T-helper 2 cell treated with Interferon-gamma antibody and Interleukin-4, amounts not matched to agents 5 μg/mL and 100 μg/mL, for 36 hours (primary cell): ENCODE data around the gene SUPT3H.

ENCODE experiments used
- DNase-seq: peaks from one replicate; pipeline ENCODE4 v3.0.0; 2021; ENCODE audit warnings: low spot score
- H3K27ac Mint-ChIP-seq: one replicate; pipeline ENCODE4 v1.8.0; 2021; ENCODE audit warnings: mild to moderate bottlenecking, mixed read lengths
- H3K27me3 Mint-ChIP-seq: one replicate; pipeline ENCODE4 v1.8.0; 2021; ENCODE audit warnings: low read depth, mixed read lengths
- H3K36me3 Mint-ChIP-seq: one replicate; pipeline ENCODE4 v1.8.0; 2021; ENCODE audit warnings: low read depth, mixed read lengths
- H3K4me1 Mint-ChIP-seq: one replicate; pipeline ENCODE4 v1.8.0; 2021; ENCODE audit warnings: low read depth, mixed read lengths
- H3K4me3 Mint-ChIP-seq: one replicate; pipeline ENCODE4 v1.8.0; 2022; ENCODE audit warnings: mild to moderate bottlenecking, moderate library complexity, mixed read lengths
- H3K9me3 Mint-ChIP-seq: one replicate; pipeline ENCODE4 v1.8.0; 2021; ENCODE audit warnings: mixed read lengths

Gene SUPT3H

GRCh38 chr6:44859901-44860410 lies 517.8 kb downstream of the SUPT3H start:
- DNase-seq = no peak
- peaks cover 8% of the 10 kb centered on the region for H3K9me3 Mint-ChIP-seq
- H3K36me3 Mint-ChIP-seq = peaks cover 20% of the 10 kb centered on the region
- H3K27me3 Mint-ChIP-seq = no peaks in the 10 kb centered on the region
- no peak overlapping the region for H3K27ac Mint-ChIP-seq
- H3K4me3 Mint-ChIP-seq = no peak overlapping the region
- peaks cover 14% of the 10 kb centered on the region for H3K4me1 Mint-ChIP-seq

- Mint-ChIP-seq H3K9me3 (peaks cover 6% of the 10 kb centered on the region), H3K36me3 (peaks cover 16% of the 10 kb centered on the region), H3K4me3 (no peak overlapping the region), H3K4me1 (peaks cover 14% of the 10 kb centered on the region), H3K27me3 (no peaks in the 10 kb centered on the region), H3K27ac (no peak overlapping the region)
- no peak for DNase-seq
Measured at GRCh38 chr6:44858998-44859397, 518.7 kb downstream of the SUPT3H start.

GRCh38 chr6:44856479-44856878 lies 521.3 kb downstream of the SUPT3H start:
- Mint-ChIP-seq H3K4me1 (peaks cover 14% of the 10 kb centered on the region), H3K9me3 (no peaks in the 10 kb centered on the region), H3K27ac (no peak overlapping the region), H3K27me3 (no peaks in the 10 kb centered on the region), H3K4me3 (no peak overlapping the region), H3K36me3 (peaks cover 8% of the 10 kb centered on the region)
- DNase-seq = no peak

- DNase-seq = no peak
- Mint-ChIP-seq H3K27ac (no peak overlapping the region), H3K27me3 (no peaks in the 10 kb centered on the region), H3K4me1 (peaks cover 14% of the 10 kb centered on the region), H3K36me3 (peaks cover 8% of the 10 kb centered on the region), H3K4me3 (no peak overlapping the region), H3K9me3 (no peaks in the 10 kb centered on the region)
Measured at GRCh38 chr6:44855562-44856411, 521.9 kb downstream of the SUPT3H start.

GRCh38 chr6:44854712-44855443 lies 522.9 kb downstream of the SUPT3H start:
- H3K4me1 Mint-ChIP-seq = peaks cover 14% of the 10 kb centered on the region
- H3K4me3 Mint-ChIP-seq = no peak overlapping the region
- no peaks in the 10 kb centered on the region for H3K9me3 Mint-ChIP-seq
- no peak for DNase-seq
- no peaks in the 10 kb centered on the region for H3K27me3 Mint-ChIP-seq
- peaks cover 8% of the 10 kb centered on the region for H3K36me3 Mint-ChIP-seq
- H3K27ac Mint-ChIP-seq = no peak overlapping the region

GRCh38 chr6:44851176-44851575 lies 526.6 kb downstream of the SUPT3H start:
- Mint-ChIP-seq H3K27ac (no peak overlapping the region), H3K36me3 (peaks cover 4% of the 10 kb centered on the region), H3K9me3 (no peaks in the 10 kb centered on the region), H3K4me3 (no peak overlapping the region), H3K4me1 (peaks cover 11% of the 10 kb centered on the region), H3K27me3 (no peaks in the 10 kb centered on the region)
- no peak for DNase-seq

GRCh38 chr6:44850312-44850711 lies 527.4 kb downstream of the SUPT3H start:
- no peak overlapping the region for H3K27ac Mint-ChIP-seq
- H3K4me1 Mint-ChIP-seq = peaks cover 4% of the 10 kb centered on the region
- H3K9me3 Mint-ChIP-seq = no peaks in the 10 kb centered on the region
- H3K4me3 Mint-ChIP-seq = no peak overlapping the region
- no peak for DNase-seq
- H3K36me3 Mint-ChIP-seq = peaks cover 2% of the 10 kb centered on the region
- no peaks in the 10 kb centered on the region for H3K27me3 Mint-ChIP-seq

- Mint-ChIP-seq H3K27me3 (no peaks in the 10 kb centered on the region), H3K4me1 (no peaks in the 10 kb centered on the region), H3K9me3 (no peaks in the 10 kb centered on the region), H3K4me3 (no peak overlapping the region), H3K27ac (no peak overlapping the region), H3K36me3 (peaks cover 2% of the 10 kb centered on the region)
- DNase-seq = no peak
Measured at GRCh38 chr6:44849806-44850205, 527.9 kb downstream of the SUPT3H start.

- Mint-ChIP-seq H3K4me1 (no peaks in the 10 kb centered on the region), H3K27ac (no peak overlapping the region), H3K36me3 (peaks cover 6% of the 10 kb centered on the region), H3K27me3 (no peaks in the 10 kb centered on the region), H3K9me3 (no peaks in the 10 kb centered on the region), H3K4me3 (no peak overlapping the region)
- DNase-seq = no peak
Measured at GRCh38 chr6:44843734-44844133, 534.0 kb downstream of the SUPT3H start.

GRCh38 chr6:44842616-44843015 lies 535.1 kb downstream of the SUPT3H start:
- Mint-ChIP-seq H3K27ac (no peak overlapping the region), H3K27me3 (no peaks in the 10 kb centered on the region), H3K9me3 (no peaks in the 10 kb centered on the region), H3K36me3 (peaks cover 8% of the 10 kb centered on the region), H3K4me3 (no peak overlapping the region), H3K4me1 (no peaks in the 10 kb centered on the region)
- no peak for DNase-seq

- Mint-ChIP-seq H3K36me3 (peaks cover 8% of the 10 kb centered on the region), H3K27ac (no peak overlapping the region)
Measured at GRCh38 chr6:44841829-44842228, 535.9 kb downstream of the SUPT3H start.

GRCh38 chr6:44837741-44838140 lies 540.0 kb downstream of the SUPT3H start:
- no peak for DNase-seq
- Mint-ChIP-seq H3K27me3 (no peaks in the 10 kb centered on the region), H3K27ac (no peak overlapping the region), H3K36me3 (peaks cover 8% of the 10 kb centered on the region), H3K9me3 (no peaks in the 10 kb centered on the region), H3K4me3 (no peak overlapping the region), H3K4me1 (peaks cover 7% of the 10 kb centered on the region)

More at GRCh38 chr6:44841829-44842228, 535.9 kb downstream of the SUPT3H start:
- Mint-ChIP-seq H3K4me3 (no peak overlapping the region), H3K9me3 (no peaks in the 10 kb centered on the region), H3K27me3 (no peaks in the 10 kb centered on the region), H3K4me1 (no peaks in the 10 kb centered on the region)
- no peak for DNase-seq

GRCh38 chr6:44837255-44837654 lies 540.5 kb downstream of the SUPT3H start:
- Mint-ChIP-seq H3K27ac (no peak overlapping the region), H3K27me3 (no peaks in the 10 kb centered on the region), H3K4me1 (peaks cover 7% of the 10 kb centered on the region)

GRCh38 chr6:44833248-44833647 lies 544.5 kb downstream of the SUPT3H start:
- H3K27ac Mint-ChIP-seq = no peak overlapping the region

More at GRCh38 chr6:44837255-44837654, 540.5 kb downstream of the SUPT3H start:
- Mint-ChIP-seq H3K36me3 (peaks cover 8% of the 10 kb centered on the region), H3K9me3 (no peaks in the 10 kb centered on the region), H3K4me3 (no peak overlapping the region)
- no peak for DNase-seq

More at GRCh38 chr6:44833248-44833647, 544.5 kb downstream of the SUPT3H start:
- peaks cover 7% of the 10 kb centered on the region for H3K36me3 Mint-ChIP-seq
- no peak for DNase-seq
- H3K9me3 Mint-ChIP-seq = no peaks in the 10 kb centered on the region
- no peaks in the 10 kb centered on the region for H3K27me3 Mint-ChIP-seq
- peaks cover 23% of the 10 kb centered on the region for H3K4me1 Mint-ChIP-seq
- no peak overlapping the region for H3K4me3 Mint-ChIP-seq
